Measurements from ENCODE around the gene MAN2B1.

- TF ChIP-seq EZH2 (IDR thresholded peaks at IDR 0.05; ENCODE audit: low read depth, unreplicated experiment) = no peak
- no peak for TF ChIP-seq CTCF (conservative IDR thresholded peaks at IDR 0.05; ENCODE audit: low read depth in 2 of 2)
- no peak for TF ChIP-seq POLR2AphosphoS5 (IDR thresholded peaks at IDR 0.05; ENCODE audit: low read depth)
- no peak for TF ChIP-seq EZH2phosphoT487 (IDR thresholded peaks at IDR 0.05; ENCODE audit: unreplicated experiment)
Measured at GRCh38 chr19:12695997-12696365, 29.4 kb upstream of the MAN2B1 start.
